ENCODE data around the gene INPP5J. TPM values are rescaled to one million over a fixed set of nuclear protein-coding genes. Genes with fewer than 3 reads are reported as not detected.

The INPP5J gene
- total and polyA plus RNA-seq, 2 of the 13 experiments (the other 11 are each of a cell fraction or from before 2014, with no cell fraction given): 0.24 to 1.1 TPM

DNA sequence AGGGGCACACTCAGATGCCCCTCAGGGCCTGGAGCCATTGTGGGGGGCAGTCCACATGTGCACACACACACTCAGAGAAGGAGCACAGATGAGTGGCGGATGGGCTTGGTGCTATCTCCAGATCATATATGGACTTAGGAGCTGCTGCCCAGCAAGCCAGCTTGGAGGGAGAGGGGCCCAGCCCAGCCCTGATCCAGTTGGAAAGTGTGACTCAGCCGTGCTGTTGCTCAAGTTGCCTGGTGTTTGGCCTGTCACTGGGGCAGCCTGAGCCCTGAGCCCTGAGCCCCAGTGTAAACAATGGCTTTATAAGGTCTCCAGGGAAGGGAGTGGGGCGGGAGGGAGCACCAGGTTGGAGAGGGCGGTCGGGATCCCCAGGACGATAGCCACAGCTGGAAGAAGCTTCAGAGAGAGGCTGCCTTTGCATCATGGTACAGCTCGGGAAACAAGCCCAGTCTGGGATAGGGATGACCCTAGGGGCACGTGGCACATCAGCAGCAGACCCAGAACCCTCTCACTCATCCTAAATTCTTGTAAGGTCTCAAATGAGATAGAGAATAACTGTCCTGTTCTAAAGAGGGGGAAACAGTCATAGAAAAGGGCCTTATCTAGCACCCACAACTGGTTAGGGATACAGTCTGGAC, 20.2 kb upstream of the INPP5J start (continued):
- TF ChIP-seq, protein P1, sequence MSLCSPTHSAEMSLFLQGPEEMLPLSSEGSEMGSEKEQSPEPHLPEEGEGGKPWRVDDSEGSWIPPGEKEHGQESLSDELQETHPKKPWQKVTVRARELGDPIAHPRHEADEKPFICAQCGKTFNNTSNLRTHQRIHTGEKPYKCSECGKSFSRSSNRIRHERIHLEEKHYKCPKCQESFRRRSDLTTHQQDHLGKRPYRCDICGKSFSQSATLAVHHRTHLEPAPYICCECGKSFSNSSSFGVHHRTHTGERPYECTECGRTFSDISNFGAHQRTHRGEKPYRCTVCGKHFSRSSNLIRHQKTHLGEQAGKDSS (CRISPR knock-in tag; IDR thresholded peaks at IDR 0.05; ENCODE audit: borderline replicate concordance, low read depth): no peak; the same call in 1 of the 2 replicates
- TF ChIP-seq, protein P2, sequence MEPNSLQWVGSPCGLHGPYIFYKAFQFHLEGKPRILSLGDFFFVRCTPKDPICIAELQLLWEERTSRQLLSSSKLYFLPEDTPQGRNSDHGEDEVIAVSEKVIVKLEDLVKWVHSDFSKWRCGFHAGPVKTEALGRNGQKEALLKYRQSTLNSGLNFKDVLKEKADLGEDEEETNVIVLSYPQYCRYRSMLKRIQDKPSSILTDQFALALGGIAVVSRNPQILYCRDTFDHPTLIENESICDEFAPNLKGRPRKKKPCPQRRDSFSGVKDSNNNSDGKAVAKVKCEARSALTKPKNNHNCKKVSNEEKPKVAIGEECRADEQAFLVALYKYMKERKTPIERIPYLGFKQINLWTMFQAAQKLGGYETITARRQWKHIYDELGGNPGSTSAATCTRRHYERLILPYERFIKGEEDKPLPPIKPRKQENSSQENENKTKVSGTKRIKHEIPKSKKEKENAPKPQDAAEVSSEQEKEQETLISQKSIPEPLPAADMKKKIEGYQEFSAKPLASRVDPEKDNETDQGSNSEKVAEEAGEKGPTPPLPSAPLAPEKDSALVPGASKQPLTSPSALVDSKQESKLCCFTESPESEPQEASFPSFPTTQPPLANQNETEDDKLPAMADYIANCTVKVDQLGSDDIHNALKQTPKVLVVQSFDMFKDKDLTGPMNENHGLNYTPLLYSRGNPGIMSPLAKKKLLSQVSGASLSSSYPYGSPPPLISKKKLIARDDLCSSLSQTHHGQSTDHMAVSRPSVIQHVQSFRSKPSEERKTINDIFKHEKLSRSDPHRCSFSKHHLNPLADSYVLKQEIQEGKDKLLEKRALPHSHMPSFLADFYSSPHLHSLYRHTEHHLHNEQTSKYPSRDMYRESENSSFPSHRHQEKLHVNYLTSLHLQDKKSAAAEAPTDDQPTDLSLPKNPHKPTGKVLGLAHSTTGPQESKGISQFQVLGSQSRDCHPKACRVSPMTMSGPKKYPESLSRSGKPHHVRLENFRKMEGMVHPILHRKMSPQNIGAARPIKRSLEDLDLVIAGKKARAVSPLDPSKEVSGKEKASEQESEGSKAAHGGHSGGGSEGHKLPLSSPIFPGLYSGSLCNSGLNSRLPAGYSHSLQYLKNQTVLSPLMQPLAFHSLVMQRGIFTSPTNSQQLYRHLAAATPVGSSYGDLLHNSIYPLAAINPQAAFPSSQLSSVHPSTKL (CRISPR knock-in tag; IDR thresholded peaks at IDR 0.05): peak; percentile 57
- peak; percentile 25; the same call in 1 of the 2 replicates for TF ChIP-seq NR2F6 (IDR thresholded peaks at IDR 0.05)
- no peak; the same call in 1 of the 2 replicates for TF ChIP-seq NR2F6 (CRISPR knock-in tag; IDR thresholded peaks at IDR 0.05)
- TF ChIP-seq ISX (CRISPR knock-in tag; conservative IDR thresholded peaks at IDR 0.05): no peak
- TF ChIP-seq, protein P3, sequence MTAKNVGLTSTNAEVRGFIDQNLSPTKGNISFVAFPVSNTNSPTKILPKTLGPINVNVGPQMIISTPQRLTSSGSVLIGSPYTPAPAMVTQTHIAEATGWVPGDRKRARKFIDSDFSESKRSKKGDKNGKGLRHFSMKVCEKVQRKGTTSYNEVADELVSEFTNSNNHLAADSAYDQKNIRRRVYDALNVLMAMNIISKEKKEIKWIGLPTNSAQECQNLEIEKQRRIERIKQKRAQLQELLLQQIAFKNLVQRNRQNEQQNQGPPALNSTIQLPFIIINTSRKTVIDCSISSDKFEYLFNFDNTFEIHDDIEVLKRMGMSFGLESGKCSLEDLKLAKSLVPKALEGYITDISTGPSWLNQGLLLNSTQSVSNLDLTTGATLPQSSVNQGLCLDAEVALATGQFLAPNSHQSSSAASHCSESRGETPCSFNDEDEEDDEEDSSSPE (CRISPR knock-in tag; IDR thresholded peaks at IDR 0.05): no peak
- no peak for TF ChIP-seq NFE2L2 (IDR thresholded peaks at IDR 0.05; ENCODE audit: low read length)
- 0 out of 2 replicates have a peak, but pooled peaks have one; percentile 10 for TF ChIP-seq FOXA1 (IDR thresholded peaks at IDR 0.05)
- TF ChIP-seq FOXA1 (CRISPR knock-in tag; IDR thresholded peaks at IDR 0.05): peak; percentile 82
- TF ChIP-seq ZNF709 (CRISPR knock-in tag; IDR thresholded peaks at IDR 0.05): no peak
- TF ChIP-seq, protein P4, sequence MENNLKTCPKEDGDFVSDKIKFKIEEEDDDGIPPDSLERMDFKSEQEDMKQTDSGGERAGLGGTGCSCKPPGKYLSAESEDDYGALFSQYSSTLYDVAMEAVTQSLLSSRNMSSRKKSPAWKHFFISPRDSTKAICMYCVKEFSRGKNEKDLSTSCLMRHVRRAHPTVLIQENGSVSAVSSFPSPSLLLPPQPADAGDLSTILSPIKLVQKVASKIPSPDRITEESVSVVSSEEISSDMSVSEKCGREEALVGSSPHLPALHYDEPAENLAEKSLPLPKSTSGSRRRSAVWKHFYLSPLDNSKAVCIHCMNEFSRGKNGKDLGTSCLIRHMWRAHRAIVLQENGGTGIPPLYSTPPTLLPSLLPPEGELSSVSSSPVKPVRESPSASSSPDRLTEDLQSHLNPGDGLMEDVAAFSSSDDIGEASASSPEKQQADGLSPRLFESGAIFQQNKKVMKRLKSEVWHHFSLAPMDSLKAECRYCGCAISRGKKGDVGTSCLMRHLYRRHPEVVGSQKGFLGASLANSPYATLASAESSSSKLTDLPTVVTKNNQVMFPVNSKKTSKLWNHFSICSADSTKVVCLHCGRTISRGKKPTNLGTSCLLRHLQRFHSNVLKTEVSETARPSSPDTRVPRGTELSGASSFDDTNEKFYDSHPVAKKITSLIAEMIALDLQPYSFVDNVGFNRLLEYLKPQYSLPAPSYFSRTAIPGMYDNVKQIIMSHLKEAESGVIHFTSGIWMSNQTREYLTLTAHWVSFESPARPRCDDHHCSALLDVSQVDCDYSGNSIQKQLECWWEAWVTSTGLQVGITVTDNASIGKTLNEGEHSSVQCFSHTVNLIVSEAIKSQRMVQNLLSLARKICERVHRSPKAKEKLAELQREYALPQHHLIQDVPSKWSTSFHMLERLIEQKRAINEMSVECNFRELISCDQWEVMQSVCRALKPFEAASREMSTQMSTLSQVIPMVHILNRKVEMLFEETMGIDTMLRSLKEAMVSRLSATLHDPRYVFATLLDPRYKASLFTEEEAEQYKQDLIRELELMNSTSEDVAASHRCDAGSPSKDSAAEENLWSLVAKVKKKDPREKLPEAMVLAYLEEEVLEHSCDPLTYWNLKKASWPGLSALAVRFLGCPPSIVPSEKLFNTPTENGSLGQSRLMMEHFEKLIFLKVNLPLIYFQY (CRISPR knock-in tag; IDR thresholded peaks at IDR 0.05; ENCODE audit: borderline replicate concordance): peak; percentile 85; the same call in 1 of the 2 replicates
- no peak for TF ChIP-seq MAFK (conservative IDR thresholded peaks at IDR 0.05 in 1 of 2, IDR thresholded peaks at IDR 0.05 in 1 of 2; ENCODE audit: low read length in 2 of 2)
- TF ChIP-seq, protein P5, sequence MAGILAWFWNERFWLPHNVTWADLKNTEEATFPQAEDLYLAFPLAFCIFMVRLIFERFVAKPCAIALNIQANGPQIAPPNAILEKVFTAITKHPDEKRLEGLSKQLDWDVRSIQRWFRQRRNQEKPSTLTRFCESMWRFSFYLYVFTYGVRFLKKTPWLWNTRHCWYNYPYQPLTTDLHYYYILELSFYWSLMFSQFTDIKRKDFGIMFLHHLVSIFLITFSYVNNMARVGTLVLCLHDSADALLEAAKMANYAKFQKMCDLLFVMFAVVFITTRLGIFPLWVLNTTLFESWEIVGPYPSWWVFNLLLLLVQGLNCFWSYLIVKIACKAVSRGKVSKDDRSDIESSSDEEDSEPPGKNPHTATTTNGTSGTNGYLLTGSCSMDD (CRISPR knock-in tag; IDR thresholded peaks at IDR 0.05): no peak
- TF ChIP-seq HOXA9 (CRISPR knock-in tag; IDR thresholded peaks at IDR 0.05; ENCODE audit: borderline replicate concordance): no peak
- TF ChIP-seq, protein P6, sequence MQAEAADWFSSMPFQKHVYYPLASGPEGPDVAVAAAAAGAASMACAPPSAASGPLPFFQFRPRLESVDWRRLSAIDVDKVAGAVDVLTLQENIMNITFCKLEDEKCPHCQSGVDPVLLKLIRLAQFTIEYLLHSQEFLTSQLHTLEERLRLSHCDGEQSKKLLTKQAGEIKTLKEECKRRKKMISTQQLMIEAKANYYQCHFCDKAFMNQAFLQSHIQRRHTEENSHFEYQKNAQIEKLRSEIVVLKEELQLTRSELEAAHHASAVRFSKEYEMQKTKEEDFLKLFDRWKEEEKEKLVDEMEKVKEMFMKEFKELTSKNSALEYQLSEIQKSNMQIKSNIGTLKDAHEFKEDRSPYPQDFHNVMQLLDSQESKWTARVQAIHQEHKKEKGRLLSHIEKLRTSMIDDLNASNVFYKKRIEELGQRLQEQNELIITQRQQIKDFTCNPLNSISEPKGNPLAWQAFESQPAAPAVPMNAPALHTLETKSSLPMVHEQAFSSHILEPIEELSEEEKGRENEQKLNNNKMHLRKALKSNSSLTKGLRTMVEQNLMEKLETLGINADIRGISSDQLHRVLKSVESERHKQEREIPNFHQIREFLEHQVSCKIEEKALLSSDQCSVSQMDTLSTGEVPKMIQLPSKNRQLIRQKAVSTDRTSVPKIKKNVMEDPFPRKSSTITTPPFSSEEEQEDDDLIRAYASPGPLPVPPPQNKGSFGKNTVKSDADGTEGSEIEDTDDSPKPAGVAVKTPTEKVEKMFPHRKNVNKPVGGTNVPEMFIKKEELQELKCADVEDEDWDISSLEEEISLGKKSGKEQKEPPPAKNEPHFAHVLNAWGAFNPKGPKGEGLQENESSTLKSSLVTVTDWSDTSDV (CRISPR knock-in tag; IDR thresholded peaks at IDR 0.05): no peak
